HepG2 (cell line): Measurements from ENCODE around the gene GAS2L2. TPM values are rescaled to one million over a fixed set of nuclear protein-coding genes. Genes with fewer than 3 reads are reported as not detected.

Source experiments
- ATAC-seq: fragments of 200-7000 bp; cut with Tn5 transposase; 3 replicates; pipeline ENCODE4 v1.9.1; 2020; ENCODE audit warnings: mild to moderate bottlenecking, moderate library complexity
- BruUV-seq: library from RNA; stranded (reverse); fragments of 400-500 nt; replicated peaks from 2 replicates; lab custom pipeline; 2021; lab: Mats Ljungman, UMichigan
- CTCF ChIA-PET: fragments of 300-600 bp; formaldehyde crosslinking; extraction: SDS; loops from one replicate; lab custom pipeline; 2021; ENCODE audit warnings: low total read pairs, inconsistent platforms, low intra/inter-chr PET ratio; lab: Yijun Ruan, JAX
- POLR2A ChIA-PET: fragments of 350-600 bp; sonication (Branson Sonifier 250); formaldehyde crosslinking; loops from one replicate; lab custom pipeline; 2020; ENCODE audit warnings: antibody characterized with exemption, inconsistent platforms; lab: Yijun Ruan, JAX
- DNase-seq: peaks from one replicate; pipeline ENCODE4 v3.0.0-alpha.2; 2015; ENCODE audit warnings: low spot score
- FAIRE-seq: peaks from 3 replicates; lab custom pipeline; 2011; peaks lifted over from hg19 to GRCh38; lab: Jason Lieb, UNC
- H2AFZ ChIP-seq: one replicate; pipeline ENCODE4 v1.6.1; 2011; ENCODE audit warnings: low read length, inconsistent platforms
- H3K27ac ChIP-seq: fragments of 300-600 bp; 3 replicates; pipeline ENCODE4 v1.8.0; 2011; ENCODE audit warnings: mixed run types, mild to moderate bottlenecking, mixed read lengths, low read length, inconsistent platforms; ENCODE audit not compliant: insufficient read depth; ENCODE audit errors: extremely low read length
- H3K27me3 ChIP-seq, 2 experiments: fragments of 200-600 bp in 1 of 2; 2 replicates in 1 of 2; 3 replicates in 1 of 2; pipeline versions ENCODE4 v1.6.0 to v1.8.0; 2011; ENCODE audit warnings: low read length in 2 of 2, mild to moderate bottlenecking in 2 of 2, moderate library complexity in 2 of 2, inconsistent platforms in 1 of 2; ENCODE audit not compliant: insufficient read depth in 2 of 2, control insufficient read depth in 1 of 2
- H3K36me3 ChIP-seq, 2 experiments: fragments of 200-600 bp in 1 of 2; replicated peaks in 1 of 2; 2 replicates in 1 of 2; 3 replicates in 1 of 2; pipeline versions ENCODE4 v1.5.1 to v1.8.0; 2011; ENCODE audit warnings: low read length in 2 of 2, inconsistent platforms in 1 of 2; ENCODE audit not compliant: insufficient read depth in 2 of 2, control insufficient read depth in 1 of 2
- H3K4me1 ChIP-seq: 2 replicates; pipeline ENCODE4 v1.5.1; 2012; ENCODE audit warnings: low read length, inconsistent platforms; ENCODE audit not compliant: insufficient read depth
- H3K4me2 ChIP-seq: 2 replicates; pipeline ENCODE4 v1.6.0; 2011; ENCODE audit warnings: low read depth, low read length, inconsistent platforms
- H3K4me3 ChIP-seq, 3 experiments: fragments of 200-600 bp in 1 of 3; sonication (generic), shearing (Covaris generic) in 1 of 3; replicated peaks in 1 of 3; 2 replicates each; pipeline ENCODE4 v1.5.1; 2011 to 2016; ENCODE audit warnings: low read length in 3 of 3, inconsistent platforms in 2 of 3, low read depth in 2 of 3, mild to moderate bottlenecking in 2 of 3, control low read depth in 1 of 3, mixed read lengths in 1 of 3; ENCODE audit not compliant: insufficient read depth in 1 of 3
- H3K79me2 ChIP-seq: one replicate; pipeline ENCODE4 v1.6.1; 2011; ENCODE audit warnings: low read length, inconsistent platforms; ENCODE audit not compliant: insufficient read depth
- H3K9ac ChIP-seq: 2 replicates; pipeline ENCODE4 v1.6.0; 2011; ENCODE audit warnings: mild to moderate bottlenecking, low read depth, low read length, inconsistent platforms; ENCODE audit not compliant: insufficient read depth
- H3K9me3 ChIP-seq: 2 replicates; pipeline ENCODE4 v1.5.1; 2012; ENCODE audit warnings: mild to moderate bottlenecking, low read length
- H4K20me1 ChIP-seq: 2 replicates; pipeline ENCODE4 v1.6.0; 2011; ENCODE audit warnings: inconsistent platforms, mild to moderate bottlenecking, low read length, moderate library complexity; ENCODE audit not compliant: insufficient read depth
- CBX2 ChIP-seq, 2 experiments: fragments of 200-600 bp in 1 of 2; sonication (generic); formaldehyde crosslinking in 1 of 2; IDR thresholded peaks; 2 replicates each; pipeline versions ENCODE4 v1.7.0 to v1.8.1; 2018 to 2022; ENCODE audit warnings: low read depth in 2 of 2, low read length in 1 of 2, mild to moderate bottlenecking in 1 of 2, missing genetic modification reagents in 1 of 2
- EZH2 ChIP-seq: conservative IDR thresholded peaks from 2 replicates; pipeline ENCODE4 v1.6.1; 2012; ENCODE audit warnings: mild to moderate bottlenecking, low read depth, low read length, moderate library complexity
- HCFC1 ChIP-seq: fragments of 150-350 bp; IDR thresholded peaks from 2 replicates; pipeline ENCODE4 v1.6.1; 2014; ENCODE audit warnings: low read depth, low read length
- HNRNPLL ChIP-seq: fragments of 200-400 bp; formaldehyde crosslinking; IDR thresholded peaks from 2 replicates; pipeline ENCODE4 v1.6.1; 2017; ENCODE audit warnings: mild to moderate bottlenecking, low read depth, low read length; ENCODE audit not compliant: poor library complexity, severe bottlenecking
- MTF2 ChIP-seq: sonication (generic); formaldehyde crosslinking; IDR thresholded peaks from 2 replicates; pipeline ENCODE4 v1.5.0; 2020; ENCODE audit warnings: missing genetic modification reagents, borderline replicate concordance
- RBM39 ChIP-seq: fragments of 200-400 bp; formaldehyde crosslinking; IDR thresholded peaks from one replicate; pipeline ENCODE4 v1.6.1; 2018; ENCODE audit warnings: antibody characterized with exemption, mild to moderate bottlenecking, low read depth, low read length; ENCODE audit not compliant: poor library complexity, severe bottlenecking
- ZNF546 ChIP-seq: sonication (generic); formaldehyde crosslinking; conservative IDR thresholded peaks from 2 replicates; pipeline ENCODE4 v1.8.1; 2023; ENCODE audit warnings: mild to moderate bottlenecking, missing genetic modification reagents
- ZNF768 ChIP-seq: sonication (generic); formaldehyde crosslinking; IDR thresholded peaks from 2 replicates; pipeline ENCODE4 v1.4.0; 2020; ENCODE audit warnings: missing genetic modification reagents
- ZNF777 ChIP-seq: sonication (generic); formaldehyde crosslinking; IDR thresholded peaks from 2 replicates; pipeline ENCODE4 v1.4.0; 2020; ENCODE audit warnings: missing genetic modification reagents
- WGBS: methylation state at CpG from one replicate; pipeline ENCODE4 v1.1.6; 2017; ENCODE audit warnings: low lambda C conversion rate; 5-methylcytosine and 5-hydroxymethylcytosine counted together
- in situ Hi-C: cut with HindIII; loops from 2 replicates; pipeline ENCODE4 v1.10.0; 2017; ENCODE audit warnings: low pct_unique_long_range_greater_than_20kb; ENCODE audit not compliant: extremely low pct_ligation_motif_present
- intact Hi-C: fragments of 100-400 bp; cut with micrococcal nuclease; formaldehyde crosslinking; loops from one replicate; pipeline ENCODE4 v1.10.0; 2022; ENCODE audit not compliant: unreplicated experiment
- polyA plus RNA-seq, 8 experiments: library from polyadenylated mRNA; depleted of rRNA in 3 of 8; stranded (reverse) in 7 of 8; unstranded in 1 of 8; fragments of >200 nt; fragmentation: Illumina TruSeq in 4 of 8; extraction: Trizol in 4 of 8; gene quantifications; 2 replicates each; pipeline versions ENCODE4 v1.2.1 to v1.2.3, GENCODE V29; 2011 to 2016; ENCODE audit warnings: low read depth in 4 of 8, missing spikeins in 1 of 8, mixed read lengths in 1 of 8; ENCODE audit not compliant: insufficient read depth in 1 of 8
- total RNA-seq, 5 experiments: library from RNA; depleted of rRNA; stranded (reverse); fragments of >200 nt; fragmentation: Illumina TruSeq; extraction: Trizol; gene quantifications; 2 replicates each; pipeline ENCODE4 v1.2.3, GENCODE V29; 2016; ENCODE audit warnings: low read depth in 1 of 5
- TF ChIP-seq, protein P1 (sequence below): sonication (generic); formaldehyde crosslinking; IDR thresholded peaks from 2 replicates; pipeline ENCODE4 v1.5.1; 2020; ENCODE audit warnings: mild to moderate bottlenecking, missing genetic modification reagents, moderate library complexity

GAS2L2 gene
- total and polyA plus RNA-seq, 2 of the 13 experiments (the other 11 are each of a cell fraction or from before 2014, with no cell fraction given) = not detected

DNA sequence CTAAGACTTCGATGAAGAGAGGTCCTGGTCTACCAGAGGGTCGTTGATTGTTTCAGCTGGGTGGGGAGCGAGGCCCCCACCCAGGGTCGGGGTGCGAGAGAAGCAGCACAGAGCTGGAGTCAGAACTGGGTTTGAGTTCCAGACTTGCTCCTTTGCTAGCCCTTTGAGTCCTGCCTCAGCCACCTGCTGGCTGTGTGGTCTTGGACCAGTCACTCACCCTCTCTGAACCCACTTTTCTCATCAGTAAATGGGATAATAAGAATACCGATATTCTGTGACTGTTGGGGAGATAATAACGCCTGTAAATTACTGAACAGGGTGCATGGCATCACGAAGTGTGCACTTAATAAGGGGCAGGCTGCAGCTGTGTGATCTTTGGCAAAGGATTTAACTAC lies 42.8 kb upstream of the GAS2L2 start:
- CTCF ChIA-PET = no interaction called here
- intact Hi-C loops (no loop called here), in situ Hi-C loops (no loop called here)
- Histone ChIP-seq H3K4me3 (peak overlapping the region in 2 of 3 experiments; percentile 39 to 54; a peak in 2 of 6 replicates), H2AFZ (no peak overlapping the region), H3K27me3 (peaks cover 13 to 65% of the 10 kb centered on the region in 2 experiments; a peak in 4 of 5 replicates), H3K27ac (no peak overlapping the region), H3K36me3 (no peaks in the 10 kb centered on the region), H4K20me1 (no peaks in the 10 kb centered on the region), H3K9me3 (no peaks in the 10 kb centered on the region), H3K4me2 (peak overlapping the region; percentile 67), H3K4me1 (peaks cover 6% of the 10 kb centered on the region; the same call in 1 of the 2 replicates), H3K9ac (no peak overlapping the region), H3K79me2 (no peaks in the 10 kb centered on the region)
- TF ChIP-seq ZNF768 (CRISPR knock-in tag) (peak; percentile 96), CBX2 (IDR thresholded peaks at IDR 0.05; ENCODE audit: low read depth, low read length) (0 out of 2 replicates have a peak, but pooled peaks have one; percentile 42), CBX2 (CRISPR knock-in tag; IDR thresholded peaks at IDR 0.05; ENCODE audit: low read depth) (no peak), RBM39 (no peak)
- FAIRE-seq (no peak), DNase-seq (no peak), ATAC-seq (no peak)
- POLR2A ChIA-PET = interaction anchor here (1.3 kb wide), 1 partner anchor 13 kb away, joined by 5 read pairs; the partner anchor contains the start of gene TAF15
- BruUV-seq = no TSS peak
- 15% methylated on average over 7 of the region's 8 CpGs for WGBS

DNA sequence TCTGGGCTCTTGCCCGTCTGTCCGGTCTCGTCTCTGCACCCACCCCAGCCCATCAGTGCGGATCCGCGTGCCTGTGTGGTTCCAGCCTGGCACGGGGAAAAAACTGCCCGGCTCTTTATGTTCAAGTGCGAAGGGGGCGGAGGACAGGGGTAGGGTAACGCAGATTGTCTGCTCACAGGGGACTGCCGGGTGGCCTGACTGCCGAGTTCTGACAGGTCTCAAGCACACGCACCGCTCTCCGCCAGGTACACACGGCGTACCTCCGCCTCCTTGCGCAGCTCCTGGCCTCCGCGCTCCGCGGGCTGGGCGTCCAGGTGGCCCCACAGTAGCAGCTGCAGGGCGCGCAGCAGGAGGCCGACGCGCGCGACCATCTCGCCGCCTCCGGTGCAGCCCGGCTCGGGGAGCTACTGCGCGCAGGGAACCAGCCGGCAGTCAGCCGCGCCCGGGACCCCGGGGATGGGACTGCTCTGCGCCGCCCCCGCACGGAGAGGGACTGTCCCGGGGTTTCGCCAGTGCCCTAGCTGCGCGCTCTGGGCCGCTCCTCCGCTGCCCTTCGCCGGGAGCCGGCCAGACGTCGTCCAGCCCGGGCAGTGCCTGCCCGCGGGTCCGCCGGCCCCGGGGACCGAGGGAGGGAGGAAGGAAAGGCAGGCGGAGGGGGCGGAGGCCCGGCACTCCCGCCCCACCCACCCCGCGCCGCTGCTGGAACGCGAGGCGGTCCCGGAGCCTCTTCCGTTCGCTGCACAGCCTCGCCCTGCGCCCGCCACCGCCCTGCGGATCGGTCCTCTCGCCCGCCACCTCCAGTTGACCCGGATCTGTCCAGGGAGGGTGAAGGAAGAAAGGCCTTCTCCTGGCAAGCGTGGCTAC lies 42.2 kb upstream of the GAS2L2 start, which contains the start of gene MMP28:
Gene MMP28, minus strand, starts transcription at position 635 of the 864 bp plus-strand sequence. Its CDS starts 264 bp downstream, at position 371.
- BruUV-seq = no TSS peak
- DNase-seq = no peak
- TF ChIP-seq ZNF777 (CRISPR knock-in tag) (peak; percentile 82), HCFC1 (no peak), EZH2 (0 out of 2 replicates have a peak, but pooled peaks have one; percentile 8), MTF2 (CRISPR knock-in tag) (peak; percentile 78; the same call in 1 of the 2 replicates), HNRNPLL (peak; percentile 52), ZNF546 (CRISPR knock-in tag) (no peak)
- TF ChIP-seq, protein P1, sequence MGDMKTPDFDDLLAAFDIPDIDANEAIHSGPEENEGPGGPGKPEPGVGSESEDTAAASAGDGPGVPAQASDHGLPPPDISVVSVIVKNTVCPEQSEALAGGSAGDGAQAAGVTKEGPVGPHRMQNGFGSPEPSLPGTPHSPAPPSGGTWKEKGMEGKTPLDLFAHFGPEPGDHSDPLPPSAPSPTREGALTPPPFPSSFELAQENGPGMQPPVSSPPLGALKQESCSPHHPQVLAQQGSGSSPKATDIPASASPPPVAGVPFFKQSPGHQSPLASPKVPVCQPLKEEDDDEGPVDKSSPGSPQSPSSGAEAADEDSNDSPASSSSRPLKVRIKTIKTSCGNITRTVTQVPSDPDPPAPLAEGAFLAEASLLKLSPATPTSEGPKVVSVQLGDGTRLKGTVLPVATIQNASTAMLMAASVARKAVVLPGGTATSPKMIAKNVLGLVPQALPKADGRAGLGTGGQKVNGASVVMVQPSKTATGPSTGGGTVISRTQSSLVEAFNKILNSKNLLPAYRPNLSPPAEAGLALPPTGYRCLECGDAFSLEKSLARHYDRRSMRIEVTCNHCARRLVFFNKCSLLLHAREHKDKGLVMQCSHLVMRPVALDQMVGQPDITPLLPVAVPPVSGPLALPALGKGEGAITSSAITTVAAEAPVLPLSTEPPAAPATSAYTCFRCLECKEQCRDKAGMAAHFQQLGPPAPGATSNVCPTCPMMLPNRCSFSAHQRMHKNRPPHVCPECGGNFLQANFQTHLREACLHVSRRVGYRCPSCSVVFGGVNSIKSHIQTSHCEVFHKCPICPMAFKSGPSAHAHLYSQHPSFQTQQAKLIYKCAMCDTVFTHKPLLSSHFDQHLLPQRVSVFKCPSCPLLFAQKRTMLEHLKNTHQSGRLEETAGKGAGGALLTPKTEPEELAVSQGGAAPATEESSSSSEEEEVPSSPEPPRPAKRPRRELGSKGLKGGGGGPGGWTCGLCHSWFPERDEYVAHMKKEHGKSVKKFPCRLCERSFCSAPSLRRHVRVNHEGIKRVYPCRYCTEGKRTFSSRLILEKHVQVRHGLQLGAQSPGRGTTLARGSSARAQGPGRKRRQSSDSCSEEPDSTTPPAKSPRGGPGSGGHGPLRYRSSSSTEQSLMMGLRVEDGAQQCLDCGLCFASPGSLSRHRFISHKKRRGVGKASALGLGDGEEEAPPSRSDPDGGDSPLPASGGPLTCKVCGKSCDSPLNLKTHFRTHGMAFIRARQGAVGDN (CRISPR knock-in tag) = peak; percentile 52; the same call in 1 of the 2 replicates

More for the DNA sequence above, 42.2 kb upstream of the GAS2L2 start, which contains the start of gene MMP28:
- Histone ChIP-seq H2AFZ (no peak within 1 kb of the TSS), H3K36me3 (no peaks in the 10 kb centered on the region), H3K4me1 (peaks cover 6% of the 10 kb centered on the region; the same call in 1 of the 2 replicates), H3K9me3 (no peaks in the 10 kb centered on the region), H3K79me2 (no peaks in the 10 kb centered on the region), H3K27ac (no peak within 1 kb of the TSS), H3K27me3 (peaks cover 13 to 69% of the 10 kb centered on the region in 2 experiments; a peak in 4 of 5 replicates), H3K4me3 (peak within 1 kb of the TSS; percentile 12 to 54 (median 39); a peak in 4 of 6 replicates), H3K4me2 (peak within 1 kb of the TSS; percentile 67), H4K20me1 (no peaks in the 10 kb centered on the region), H3K9ac (no peak within 1 kb of the TSS)
- POLR2A ChIA-PET = interaction anchor here (0.6 to 1.3 kb wide), 2 partner anchors 14 to 188 kb away, joined by 3 to 5 read pairs; partner anchors contain the start of gene TAF15
- ATAC-seq (peak; percentile 79), FAIRE-seq (no peak)
- 0% methylated on average over 1 of the region's 89 CpGs for WGBS
- CTCF ChIA-PET = no interaction called here
- in situ Hi-C loops (no loop called here), intact Hi-C loops (no loop called here)
